ENCODE results near the gene CYP24A1.
A peak's percentile ranks its signal among the peaks of the same experiment; 100 is the strongest.

The CYP24A1 gene

DNA sequence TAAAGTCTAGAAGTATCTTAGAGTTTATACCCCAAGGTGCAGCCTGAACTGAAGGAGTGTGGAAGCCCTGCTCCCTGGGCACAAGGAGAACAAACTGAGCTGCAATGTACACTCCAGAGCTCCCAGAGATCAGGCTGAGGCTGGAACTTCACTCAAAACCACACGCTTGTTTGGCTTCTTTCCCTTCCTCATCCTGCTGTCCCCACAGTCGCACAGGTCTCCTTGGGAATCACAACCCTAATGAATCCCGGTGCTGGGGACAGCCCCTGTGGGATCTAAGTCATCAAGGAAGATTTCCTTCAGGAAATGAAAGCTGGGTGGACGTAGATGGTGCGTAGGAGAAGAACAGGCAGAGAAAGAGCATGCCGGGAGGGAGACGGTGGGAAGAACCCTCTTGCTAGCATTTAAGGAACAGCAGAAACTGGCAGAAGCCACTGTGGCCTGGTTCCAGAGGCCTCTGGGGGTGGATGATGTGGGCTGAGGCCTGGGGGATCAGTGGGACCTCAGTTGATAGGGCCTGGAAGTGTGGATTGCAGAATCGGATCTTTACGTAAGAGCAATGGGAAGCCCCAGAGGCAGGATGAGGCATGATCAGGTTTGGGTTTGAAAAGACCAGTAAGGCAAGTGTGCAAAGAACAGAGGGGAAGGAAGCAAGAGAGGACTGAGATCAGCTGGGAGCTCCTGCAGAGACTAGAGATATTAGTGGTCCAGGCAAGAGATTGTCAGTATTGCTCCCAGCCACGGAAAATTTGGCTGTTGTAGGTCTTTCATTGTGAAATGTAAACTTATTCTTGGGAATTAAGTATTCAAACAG lies 21.4 kb downstream of the CYP24A1 start:
- no peaks in the 10 kb centered on the region for H3K9me3 ChIP-seq
- in situ Hi-C loops (cut with MboI; ENCODE audit: low sequenced_read_pairs), result no loop called here
- H3K36me3 ChIP-seq (replicated peaks), result no peaks in the 10 kb centered on the region
- H3K27me3 ChIP-seq (ENCODE audit: low read depth), result peaks cover 10% of the 10 kb centered on the region; the same call in 1 of the 2 replicates
- no peaks in the 10 kb centered on the region for H3K4me1 ChIP-seq
- H3K4me3 ChIP-seq, result no peak overlapping the region
- no peak for DNase-seq (ENCODE audit: low spot score in 2 of 2)

DNA sequence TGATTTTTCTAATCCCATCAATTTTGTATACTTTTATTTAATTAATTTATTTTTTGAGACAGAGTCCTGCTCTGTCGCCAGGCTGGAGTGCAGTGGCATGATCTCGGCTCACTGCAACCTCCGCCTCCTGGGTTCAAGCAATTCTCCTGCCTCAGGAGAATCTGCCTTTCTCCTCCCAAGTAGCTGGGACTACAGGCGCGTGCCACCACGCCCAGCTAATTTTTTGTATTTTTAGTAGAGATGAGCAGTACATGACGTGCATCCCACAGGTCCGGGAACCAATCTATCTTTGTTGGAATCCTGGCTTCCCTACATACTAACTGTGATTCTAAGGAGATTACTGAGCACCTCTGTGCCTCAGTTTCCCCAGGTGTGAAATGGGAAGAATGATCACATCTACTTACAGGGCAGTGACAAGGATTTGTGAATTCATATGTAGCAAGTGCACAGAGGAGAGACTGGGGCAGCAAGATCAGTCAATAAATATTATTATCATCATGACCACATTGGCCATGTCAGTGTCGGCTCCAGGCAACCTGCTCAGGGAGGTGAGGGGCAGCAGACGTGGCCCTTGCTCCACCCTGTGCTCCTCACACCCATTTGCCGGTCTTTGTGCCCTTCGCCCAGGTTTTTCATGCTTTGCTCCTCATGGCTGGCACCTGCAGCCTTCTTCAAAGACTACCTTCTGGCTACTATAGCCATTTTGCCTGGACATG lies 22.1 kb downstream of the CYP24A1 start:
- Histone ChIP-seq H3K9me3 (no peaks in the 10 kb centered on the region), H3K4me3 (no peak overlapping the region), H3K36me3 (replicated peaks) (no peaks in the 10 kb centered on the region), H3K27me3 (ENCODE audit: low read depth) (peaks cover 10% of the 10 kb centered on the region; the same call in 1 of the 2 replicates), H3K4me1 (no peaks in the 10 kb centered on the region)
- DNase-seq (ENCODE audit: low spot score in 2 of 2), result no peak
- in situ Hi-C loops (cut with MboI; ENCODE audit: low sequenced_read_pairs), result no loop called here

GRCh38 chr20:54151075-54151439 lies 22.7 kb downstream of the CYP24A1 start:
- no peak for DNase-seq (ENCODE audit: low spot score in 2 of 2)
- in situ Hi-C loops (cut with MboI; ENCODE audit: low sequenced_read_pairs), result no loop called here
- Histone ChIP-seq H3K36me3 (replicated peaks) (no peaks in the 10 kb centered on the region), H3K4me1 (no peaks in the 10 kb centered on the region), H3K27me3 (ENCODE audit: low read depth) (peaks cover 3% of the 10 kb centered on the region), H3K9me3 (no peaks in the 10 kb centered on the region), H3K4me3 (no peak overlapping the region)

- no peak overlapping the region for H3K4me3 ChIP-seq
- no peaks in the 10 kb centered on the region for H3K9me3 ChIP-seq
- H3K36me3 ChIP-seq (replicated peaks), result no peaks in the 10 kb centered on the region
- in situ Hi-C loops (cut with MboI; ENCODE audit: low sequenced_read_pairs), result no loop called here
- no peak for DNase-seq (ENCODE audit: low spot score in 2 of 2)
- H3K4me1 ChIP-seq, result no peaks in the 10 kb centered on the region
- H3K27me3 ChIP-seq (ENCODE audit: low read depth), result no peaks in the 10 kb centered on the region; the same call in 1 of the 2 replicates
These were observed 24.0 kb downstream of the CYP24A1 start for GRCh38 chr20:54149765-54150264.

- Histone ChIP-seq H3K4me1 (no peaks in the 10 kb centered on the region), H3K9me3 (no peaks in the 10 kb centered on the region), H3K36me3 (replicated peaks) (no peaks in the 10 kb centered on the region), H3K27me3 (ENCODE audit: low read depth) (no peaks in the 10 kb centered on the region; the same call in 1 of the 2 replicates), H3K4me3 (no peak overlapping the region)
- no peak for DNase-seq (ENCODE audit: low spot score in 2 of 2)
- in situ Hi-C loops (cut with MboI; ENCODE audit: low sequenced_read_pairs), result no loop called here
These were observed 24.6 kb downstream of the CYP24A1 start for GRCh38 chr20:54148947-54149764.

GRCh38 chr20:54146672-54147071 lies 27.1 kb downstream of the CYP24A1 start:
- Histone ChIP-seq H3K4me3 (no peak overlapping the region), H3K9me3 (no peaks in the 10 kb centered on the region), H3K4me1 (no peaks in the 10 kb centered on the region), H3K27me3 (ENCODE audit: low read depth) (no peaks in the 10 kb centered on the region; the same call in 1 of the 2 replicates), H3K36me3 (replicated peaks) (no peaks in the 10 kb centered on the region)
- in situ Hi-C loops (cut with MboI; ENCODE audit: low sequenced_read_pairs), result no loop called here
- DNase-seq (ENCODE audit: low spot score in 2 of 2), result no peak

- Histone ChIP-seq H3K36me3 (replicated peaks) (no peaks in the 10 kb centered on the region), H3K9me3 (no peaks in the 10 kb centered on the region), H3K4me1 (no peaks in the 10 kb centered on the region), H3K4me3 (no peak overlapping the region), H3K27me3 (ENCODE audit: low read depth) (no peaks in the 10 kb centered on the region; the same call in 1 of the 2 replicates)
- no peak for DNase-seq (ENCODE audit: low spot score in 2 of 2)
- in situ Hi-C loops (cut with MboI; ENCODE audit: low sequenced_read_pairs), result no loop called here
These were observed 28.9 kb downstream of the CYP24A1 start for GRCh38 chr20:54144847-54145414.

GRCh38 chr20:54140927-54141566 lies 32.7 kb downstream of the CYP24A1 start:
- no peak overlapping the region for H3K4me3 ChIP-seq
- no peaks in the 10 kb centered on the region; the same call in 1 of the 2 replicates for H3K27me3 ChIP-seq (ENCODE audit: low read depth)
- no peaks in the 10 kb centered on the region for H3K9me3 ChIP-seq
- peak in 1 of 2 experiments; percentile 28 for DNase-seq (ENCODE audit: low spot score in 2 of 2)
- no peaks in the 10 kb centered on the region for H3K4me1 ChIP-seq
- in situ Hi-C loops (cut with MboI; ENCODE audit: low sequenced_read_pairs), result no loop called here
- no peaks in the 10 kb centered on the region for H3K36me3 ChIP-seq (replicated peaks)

GRCh38 chr20:54140486-54140885 lies 33.3 kb downstream of the CYP24A1 start:
- H3K9me3 ChIP-seq, result no peaks in the 10 kb centered on the region
- H3K27me3 ChIP-seq (ENCODE audit: low read depth), result no peaks in the 10 kb centered on the region; the same call in 1 of the 2 replicates
- no peak for DNase-seq (ENCODE audit: low spot score in 2 of 2)
- H3K4me3 ChIP-seq, result no peak overlapping the region
- no peaks in the 10 kb centered on the region for H3K36me3 ChIP-seq (replicated peaks)
- in situ Hi-C loops (cut with MboI; ENCODE audit: low sequenced_read_pairs), result no loop called here
- no peaks in the 10 kb centered on the region for H3K4me1 ChIP-seq

GRCh38 chr20:54140067-54140466 lies 33.7 kb downstream of the CYP24A1 start:
- no peak for DNase-seq (ENCODE audit: low spot score in 2 of 2)
- Histone ChIP-seq H3K4me3 (no peak overlapping the region), H3K27me3 (ENCODE audit: low read depth) (no peaks in the 10 kb centered on the region; the same call in 1 of the 2 replicates), H3K9me3 (no peaks in the 10 kb centered on the region), H3K36me3 (replicated peaks) (no peaks in the 10 kb centered on the region), H3K4me1 (no peaks in the 10 kb centered on the region)
- in situ Hi-C loops (cut with MboI; ENCODE audit: low sequenced_read_pairs), result no loop called here

DNA sequence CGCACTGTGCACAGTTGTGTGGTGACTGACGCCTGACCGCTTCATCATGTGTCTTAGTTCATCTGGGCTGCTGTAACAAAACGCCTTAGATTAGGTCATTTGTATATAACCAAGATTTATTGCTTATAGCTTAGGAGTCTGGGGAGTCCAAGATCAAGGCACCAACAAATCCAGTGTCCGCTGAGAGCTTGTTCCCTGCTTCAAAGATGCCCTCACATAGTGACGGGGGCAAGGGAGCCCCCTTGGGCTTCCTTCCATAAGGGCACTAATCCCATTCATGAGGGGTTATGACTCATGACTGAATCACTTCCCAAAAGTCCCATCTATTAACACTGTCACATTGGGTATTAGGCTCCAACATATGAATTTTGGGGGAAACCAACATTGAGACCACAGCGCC lies 34.6 kb downstream of the CYP24A1 start:
- no peaks in the 10 kb centered on the region for H3K9me3 ChIP-seq
- no peak for DNase-seq (ENCODE audit: low spot score in 2 of 2)
- no peaks in the 10 kb centered on the region; the same call in 1 of the 2 replicates for H3K27me3 ChIP-seq (ENCODE audit: low read depth)
- in situ Hi-C loops (cut with MboI; ENCODE audit: low sequenced_read_pairs), result no loop called here
- no peaks in the 10 kb centered on the region for H3K36me3 ChIP-seq (replicated peaks)
- no peaks in the 10 kb centered on the region for H3K4me1 ChIP-seq
- H3K4me3 ChIP-seq, result no peak overlapping the region

- in situ Hi-C loops (cut with MboI; ENCODE audit: low sequenced_read_pairs), result no loop called here
- no peaks in the 10 kb centered on the region; the same call in 1 of the 2 replicates for H3K27me3 ChIP-seq (ENCODE audit: low read depth)
- H3K4me3 ChIP-seq, result no peak overlapping the region
- no peak for DNase-seq (ENCODE audit: low spot score in 2 of 2)
- no peaks in the 10 kb centered on the region for H3K4me1 ChIP-seq
- H3K36me3 ChIP-seq (replicated peaks), result no peaks in the 10 kb centered on the region
- H3K9me3 ChIP-seq, result no peaks in the 10 kb centered on the region
These were observed 35.4 kb downstream of the CYP24A1 start for GRCh38 chr20:54138427-54138826.

DNA sequence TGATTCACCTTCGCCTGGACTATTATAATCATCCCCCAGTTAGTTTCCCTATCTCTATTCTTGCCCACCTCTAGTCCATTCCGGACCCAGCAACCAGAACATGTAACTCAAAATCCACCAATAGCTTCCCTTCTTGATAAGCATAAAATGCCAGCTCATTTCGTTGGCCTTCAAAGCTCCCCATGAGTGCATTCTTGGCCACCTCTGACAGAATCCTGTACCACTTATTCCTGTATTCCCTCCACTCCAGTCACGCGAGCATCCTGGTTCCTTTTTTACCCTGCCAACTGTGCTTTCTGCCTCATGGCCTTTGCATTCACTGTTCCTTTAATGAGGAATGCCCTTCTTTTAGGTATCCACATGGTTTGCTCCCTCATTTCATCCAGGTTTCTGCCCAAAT lies 36.7 kb downstream of the CYP24A1 start:
- in situ Hi-C loops (cut with MboI; ENCODE audit: low sequenced_read_pairs), result no loop called here
- Histone ChIP-seq H3K4me1 (no peaks in the 10 kb centered on the region), H3K36me3 (replicated peaks) (no peaks in the 10 kb centered on the region), H3K4me3 (no peak overlapping the region), H3K27me3 (ENCODE audit: low read depth) (no peaks in the 10 kb centered on the region; the same call in 1 of the 2 replicates), H3K9me3 (no peaks in the 10 kb centered on the region)
- DNase-seq (ENCODE audit: low spot score in 2 of 2), result no peak

All from HAP-1 (cell line).